PC-3 (cell line): Measurements from ENCODE around the gene SKA3. TPM values are rescaled to one million over a fixed set of nuclear protein-coding genes. Genes with fewer than 3 reads are reported as not detected.

ENCODE experiments used
- ATAC-seq: fragments of 200-7000 bp; cut with Tn5 transposase; 2 replicates; pipeline ENCODE4 v1.9.1; 2020; ENCODE audit warnings: mild to moderate bottlenecking, moderate library complexity
- Bru-seq: library from RNA; stranded (reverse); fragments of 400-500 nt; gene quantifications from one replicate; lab custom pipeline; 2021; lab: Mats Ljungman, UMichigan
- BruChase-seq, 2 experiments: library from RNA; stranded (reverse); fragments of 400-500 nt; gene quantifications; one replicate each; lab custom pipeline; 2021; lab: Mats Ljungman, UMichigan
- BruUV-seq: library from RNA; stranded (reverse); fragments of 400-500 nt; replicated peaks from 2 replicates; lab custom pipeline; 2021; lab: Mats Ljungman, UMichigan
- CTCF ChIA-PET: fragments of 300-600 bp; sonication (Branson Sonifier 250); formaldehyde crosslinking; loops from one replicate; lab custom pipeline; 2022; ENCODE audit warnings: antibody characterized with exemption; lab: Charles Lee
- POLR2A ChIA-PET: fragments of 300-600 bp; sonication (Branson Sonifier 250); formaldehyde crosslinking; loops from one replicate; lab custom pipeline; 2022; ENCODE audit warnings: antibody characterized with exemption; ENCODE audit not compliant: unreplicated experiment; lab: Charles Lee
- DNase-seq: peaks from one replicate; pipeline ENCODE4 v3.0.0-alpha.2; 2015
- H2AFZ ChIP-seq: fragments of 300-600 bp; sonication (generic); 2 replicates; pipeline ENCODE4 v1.6.0; 2016; ENCODE audit warnings: antibody characterized with exemption, low read length
- H3F3A ChIP-seq: fragments of 300-600 bp; sonication (generic); one replicate; pipeline ENCODE4 v1.6.0; 2017; ENCODE audit warnings: antibody characterized with exemption, low read length, control low read depth, mild to moderate bottlenecking; ENCODE audit not compliant: unreplicated experiment
- H3K27ac ChIP-seq: fragments of 300-600 bp; sonication (generic); 2 replicates; pipeline ENCODE4 v1.5.1; 2016; ENCODE audit warnings: mild to moderate bottlenecking, low read length
- H3K27me3 ChIP-seq: fragments of 300-600 bp; sonication (generic); 2 replicates; pipeline ENCODE4 v1.6.1; 2016; ENCODE audit warnings: low read length, mixed read lengths
- H3K36me3 ChIP-seq: fragments of 300-600 bp; sonication (generic); 2 replicates; pipeline ENCODE4 v1.6.1; 2016; ENCODE audit warnings: low read depth, mixed run types, low read length, mixed read lengths
- H3K4me1 ChIP-seq: fragments of 300-600 bp; sonication (generic); 2 replicates; pipeline ENCODE4 v1.5.1; 2016; ENCODE audit warnings: low read length; ENCODE audit not compliant: insufficient read depth
- H3K4me2 ChIP-seq: fragments of 300-600 bp; sonication (generic); 2 replicates; pipeline ENCODE4 v1.6.0; 2016; ENCODE audit warnings: low read length
- H3K4me3 ChIP-seq: fragments of 300-600 bp; sonication (generic); 2 replicates; pipeline ENCODE4 v1.5.1; 2016; ENCODE audit warnings: mild to moderate bottlenecking, low read length, mixed read lengths
- H3K79me2 ChIP-seq: fragments of 300-600 bp; sonication (generic); 2 replicates; pipeline ENCODE4 v1.6.1; 2017; ENCODE audit warnings: low read length, mixed read lengths
- H3K9ac ChIP-seq: fragments of 300-600 bp; sonication (generic); 2 replicates; pipeline ENCODE4 v1.6.0; 2016; ENCODE audit warnings: mild to moderate bottlenecking, low read length
- H3K9me2 ChIP-seq: fragments of 300-600 bp; sonication (generic); replicated peaks from 2 replicates; pipeline ENCODE4 v1.6.1; 2016; ENCODE audit warnings: mixed run types, low read length, mixed read lengths
- H3K9me3 ChIP-seq: fragments of 300-600 bp; sonication (generic); 2 replicates; pipeline ENCODE4 v1.6.1; 2016; ENCODE audit warnings: low read length, mixed read lengths
- H4K20me1 ChIP-seq: fragments of 300-600 bp; sonication (generic); 2 replicates; pipeline ENCODE4 v1.6.1; 2016; ENCODE audit warnings: low read length, mixed read lengths
- CTCF ChIP-seq: fragments of 300-600 bp; sonication (generic); conservative IDR thresholded peaks from 2 replicates; pipeline ENCODE4 v1.5.1; 2017; ENCODE audit warnings: antibody characterized with exemption, low read depth, mild to moderate bottlenecking, low read length
- EZH2 ChIP-seq: fragments of 300-600 bp; sonication (generic); IDR thresholded peaks from one replicate; pipeline ENCODE4 v1.6.1; 2017; ENCODE audit warnings: antibody characterized with exemption, mild to moderate bottlenecking, low read length; ENCODE audit not compliant: unreplicated experiment
- EZH2phosphoT487 ChIP-seq: fragments of 300-600 bp; sonication (generic); IDR thresholded peaks from 2 replicates; pipeline ENCODE4 v1.6.1; 2018; ENCODE audit warnings: mild to moderate bottlenecking, antibody characterized with exemption, low read length, borderline replicate concordance
- intact Hi-C: fragments of 100-400 bp; cut with micrococcal nuclease; formaldehyde crosslinking; loops from 2 replicates; pipeline ENCODE4 v1.9.0; 2023
- long read RNA-seq: library from polyadenylated mRNA; unstranded; transcript quantifications from one replicate; pipeline ENCODE4 v2.0.0, GENCODE V29; 2021; ENCODE audit not compliant: unreplicated experiment
- total RNA-seq: library from RNA; depleted of rRNA; stranded (reverse); fragments of >200 nt; gene quantifications from 2 replicates; pipeline ENCODE4 v1.2.3, GENCODE V29; 2014; rRNA removed

Gene SKA3
- total RNA-seq, result 29.0 and 32.4 TPM in 2 replicates
- percentile 61 among the genes with signal in this experiment for Bru-seq, nascent RNA
- BruChase-seq, experiment 1, labeled RNA remaining after a 6-hour chase, result percentile 67 among the genes with signal in this experiment
- BruChase-seq, experiment 2, labeled RNA remaining after a 2-hour chase, result percentile 38 among the genes with signal in this experiment
- long read RNA-seq, partial matches to known transcripts, result 2 of 3 reads
- long read RNA-seq, other reads (novel, unspliced or antisense), result 1 of 3 reads

GRCh38 chr13:21176215-21176981 is at the start of gene SKA3, which contains the start of gene MRPL57:
Gene SKA3 (minus strand): TSS chr13:21176552. CDS start chr13:21176477, 75 bp downstream.
Gene MRPL57 (plus strand): TSS chr13:21176658. CDS start chr13:21176917, 259 bp downstream.
- Histone ChIP-seq H3K9me2 (no peaks in the 10 kb centered on the region), H3K4me3 (peak within 1 kb of the TSS; percentile 92), H3K27me3 (no peaks in the 10 kb centered on the region), H2AFZ (peak within 1 kb of the TSS; percentile 82), H3F3A (no peaks in the 10 kb centered on the region), H3K27ac (peak within 1 kb of the TSS; percentile 81), H3K36me3 (peaks cover 9% of the 10 kb centered on the region), H3K9ac (peak within 1 kb of the TSS; percentile 99), H4K20me1 (no peaks in the 10 kb centered on the region), H3K4me2 (peak within 1 kb of the TSS; percentile 100), H3K9me3 (no peaks in the 10 kb centered on the region), H3K79me2 (peaks cover 66% of the 10 kb centered on the region), H3K4me1 (peaks cover 17% of the 10 kb centered on the region; the same call in 1 of the 2 replicates)
- no peak for TF ChIP-seq EZH2
- TF ChIP-seq EZH2phosphoT487, result no peak
- no peak for TF ChIP-seq CTCF
- intact Hi-C loops, result loop anchor here (1.0 kb wide), 1 partner anchor 161 kb away; no protein-coding TSS in a partner anchor
- CTCF ChIA-PET, result no interaction called here
- ATAC-seq (peak; percentile 87), DNase-seq (peak; percentile 96)
- POLR2A ChIA-PET, result interaction anchor here (0.7 to 1.9 kb wide), 3 partner anchors 118 to 289 kb away, joined by 3 to 7 read pairs (median 3); no protein-coding TSS in a partner anchor
- BruUV-seq, result no TSS peak

- Histone ChIP-seq H3K27ac (no peak overlapping the region), H3K79me2 (no peaks in the 10 kb centered on the region), H3K9me2 (no peaks in the 10 kb centered on the region), H3K27me3 (no peaks in the 10 kb centered on the region), H3K4me1 (no peaks in the 10 kb centered on the region), H2AFZ (no peak overlapping the region), H3K9ac (no peak overlapping the region), H3K4me3 (no peak overlapping the region), H3K4me2 (no peak overlapping the region), H4K20me1 (no peaks in the 10 kb centered on the region), H3K9me3 (no peaks in the 10 kb centered on the region), H3F3A (no peaks in the 10 kb centered on the region), H3K36me3 (no peaks in the 10 kb centered on the region)
- no TSS peak for BruUV-seq
- intact Hi-C loops, result no loop called here
- TF ChIP-seq EZH2, result no peak
- TF ChIP-seq EZH2phosphoT487, result no peak
- no peak for TF ChIP-seq CTCF
- DNase-seq (no peak), ATAC-seq (no peak)
- POLR2A ChIA-PET, result no interaction called here
- CTCF ChIA-PET, result no interaction called here
These were observed 48.7 kb upstream of the SKA3 start for GRCh38 chr13:21225082-21225481.
